ENCODE results near the gene KRR1.

- TF ChIP-seq EZH2 (IDR thresholded peaks at IDR 0.05; ENCODE audit: low read depth) = no peak
- TF ChIP-seq, protein P1, sequence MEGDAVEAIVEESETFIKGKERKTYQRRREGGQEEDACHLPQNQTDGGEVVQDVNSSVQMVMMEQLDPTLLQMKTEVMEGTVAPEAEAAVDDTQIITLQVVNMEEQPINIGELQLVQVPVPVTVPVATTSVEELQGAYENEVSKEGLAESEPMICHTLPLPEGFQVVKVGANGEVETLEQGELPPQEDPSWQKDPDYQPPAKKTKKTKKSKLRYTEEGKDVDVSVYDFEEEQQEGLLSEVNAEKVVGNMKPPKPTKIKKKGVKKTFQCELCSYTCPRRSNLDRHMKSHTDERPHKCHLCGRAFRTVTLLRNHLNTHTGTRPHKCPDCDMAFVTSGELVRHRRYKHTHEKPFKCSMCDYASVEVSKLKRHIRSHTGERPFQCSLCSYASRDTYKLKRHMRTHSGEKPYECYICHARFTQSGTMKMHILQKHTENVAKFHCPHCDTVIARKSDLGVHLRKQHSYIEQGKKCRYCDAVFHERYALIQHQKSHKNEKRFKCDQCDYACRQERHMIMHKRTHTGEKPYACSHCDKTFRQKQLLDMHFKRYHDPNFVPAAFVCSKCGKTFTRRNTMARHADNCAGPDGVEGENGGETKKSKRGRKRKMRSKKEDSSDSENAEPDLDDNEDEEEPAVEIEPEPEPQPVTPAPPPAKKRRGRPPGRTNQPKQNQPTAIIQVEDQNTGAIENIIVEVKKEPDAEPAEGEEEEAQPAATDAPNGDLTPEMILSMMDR (conservative IDR thresholded peaks at IDR 0.05) = no peak
Observed at GRCh38 chr12:75529826-75530225, 18.4 kb upstream of the KRR1 start.

Measured in PC-9 (cell line).